ENCODE results near the gene ALK.

- TF ChIP-seq POLR2A (IDR thresholded peaks at IDR 0.05; ENCODE audit: low read length) (no peak), GATA1 (IDR thresholded peaks at IDR 0.05; ENCODE audit: low read depth, low read length) (no peak)
Measured at GRCh38 chr2:29164091-29164846, 757.1 kb downstream of the ALK start.
